Chondrocyte (in vitro differentiated cells): Measurements from ENCODE around the gene TRIP10. TPM values are rescaled to one million over a fixed set of nuclear protein-coding genes. Genes with fewer than 3 reads are reported as not detected.

Experiments used
- DNase-seq: peaks from one replicate; pipeline ENCODE4 v3.0.0; 2021; ENCODE audit warnings: mixed read lengths, low spot score
- H3K27ac Mint-ChIP-seq: one replicate; pipeline ENCODE4 v1.8.0; 2021; ENCODE audit warnings: mild to moderate bottlenecking, moderate library complexity, mixed read lengths; ENCODE audit not compliant: unreplicated experiment
- H3K27me3 Mint-ChIP-seq: 2 replicates; pipeline ENCODE4 v1.8.0; 2021; ENCODE audit warnings: low read depth, mixed read lengths
- H3K36me3 Mint-ChIP-seq: 2 replicates; pipeline ENCODE4 v1.8.0; 2021; ENCODE audit warnings: low read depth, mixed read lengths
- H3K4me1 Mint-ChIP-seq: 2 replicates; pipeline ENCODE4 v1.8.0; 2021; ENCODE audit warnings: low read depth, mild to moderate bottlenecking, mixed read lengths
- H3K4me3 Mint-ChIP-seq: one replicate; pipeline ENCODE4 v1.8.0; 2021; ENCODE audit warnings: mild to moderate bottlenecking, moderate library complexity, mixed read lengths; ENCODE audit not compliant: unreplicated experiment
- H3K9me3 Mint-ChIP-seq: 2 replicates; pipeline ENCODE4 v1.8.0; 2021; ENCODE audit warnings: low read depth, mixed read lengths
- CTCF ChIP-seq: fragments of 200-600 bp; sonication (generic); IDR thresholded peaks from 2 replicates; pipeline ENCODE4 v1.5.0; 2021; ENCODE audit warnings: antibody characterized with exemption, mild to moderate bottlenecking, moderate library complexity
- total RNA-seq: library from RNA; stranded (reverse); gene quantifications from 3 replicates; pipeline ENCODE4 v1.2.1, GENCODE V29; 2021

The TRIP10 gene
- total RNA-seq, 1 donor from 2014 or later: 107 TPM

- Mint-ChIP-seq H3K36me3 (peaks cover 23% of the 10 kb centered on the region), H3K27me3 (no peaks in the 10 kb centered on the region), H3K4me3 (peak overlapping the region; percentile 64), H3K9me3 (no peaks in the 10 kb centered on the region), H3K4me1 (peaks cover 13% of the 10 kb centered on the region), H3K27ac (peak overlapping the region; percentile 42)
- no peak for TF ChIP-seq CTCF
- DNase-seq: no peak
Measured at GRCh38 chr19:6752256-6753177, 13.0 kb downstream of the TRIP10 start.

GRCh38 chr19:6753178-6754031 lies 13.9 kb downstream of the TRIP10 start:
- no peak for DNase-seq
- peaks cover 19% of the 10 kb centered on the region for H3K36me3 Mint-ChIP-seq
- H3K4me1 Mint-ChIP-seq: peaks cover 13% of the 10 kb centered on the region
- no peaks in the 10 kb centered on the region for H3K27me3 Mint-ChIP-seq
- peak overlapping the region; percentile 42 for H3K27ac Mint-ChIP-seq
- TF ChIP-seq CTCF: peak; percentile 70
- H3K4me3 Mint-ChIP-seq: peak overlapping the region; percentile 64
- H3K9me3 Mint-ChIP-seq: no peaks in the 10 kb centered on the region

- H3K27ac Mint-ChIP-seq: no peak overlapping the region
- no peak overlapping the region for H3K4me3 Mint-ChIP-seq
- H3K36me3 Mint-ChIP-seq: peaks cover 15% of the 10 kb centered on the region
- H3K9me3 Mint-ChIP-seq: no peaks in the 10 kb centered on the region
- H3K27me3 Mint-ChIP-seq: no peaks in the 10 kb centered on the region
- H3K4me1 Mint-ChIP-seq: peaks cover 13% of the 10 kb centered on the region
- TF ChIP-seq CTCF: no peak
- no peak for DNase-seq
Measured at GRCh38 chr19:6754136-6754535, 14.7 kb downstream of the TRIP10 start.

- H3K27ac Mint-ChIP-seq: no peak overlapping the region
Measured at GRCh38 chr19:6754653-6755463, 15.4 kb downstream of the TRIP10 start.

More at GRCh38 chr19:6754653-6755463, 15.4 kb downstream of the TRIP10 start:
- H3K4me3 Mint-ChIP-seq: no peak overlapping the region
- no peaks in the 10 kb centered on the region for H3K9me3 Mint-ChIP-seq
- peaks cover 8% of the 10 kb centered on the region for H3K4me1 Mint-ChIP-seq
- H3K36me3 Mint-ChIP-seq: peaks cover 10% of the 10 kb centered on the region
- no peaks in the 10 kb centered on the region for H3K27me3 Mint-ChIP-seq
- TF ChIP-seq CTCF: no peak
- DNase-seq: no peak
